ENCODE data around the gene TBC1D4. TPM values are rescaled to one million over a fixed set of nuclear protein-coding genes. Genes with fewer than 3 reads are reported as not detected.
A peak's percentile ranks its signal among the peaks of the same experiment; 100 is the strongest.

TBC1D4 gene
- polyA plus RNA-seq, 1 of the 3 experiments (the other 2 are of a cell fraction): 8.8 TPM

GRCh38 chr13:75489502-75490263 is 7.7 kb upstream of the TBC1D4 start:
- no peak for DNase-seq
- ChIA-PET POLR2A (no interaction called here), CTCF (no interaction called here)
- no peaks in the 10 kb centered on the region for H3K9me3 ChIP-seq
- no peak overlapping the region for H3K4me3 ChIP-seq (ENCODE audit: low read depth in 2 of 2, low read length in 1 of 2)
- H3K9ac ChIP-seq: no peak overlapping the region
- peaks cover 0 to 8% of the 10 kb centered on the region in 2 experiments; a peak in 1 of 4 replicates for H3K4me1 ChIP-seq (ENCODE audit: control insufficient read depth in 1 of 2, insufficient read depth in 2 of 2, low read depth in 1 of 2, low read length in 1 of 2)
- WGBS (ENCODE audit: low lambda C conversion rate): 69% methylated on average over 10 of the region's 10 CpGs
- no peaks in the 10 kb centered on the region for H3K79me2 ChIP-seq (ENCODE audit: insufficient read depth)
- no peak overlapping the region for H2AFZ ChIP-seq (ENCODE audit: low read depth)
- H3K27ac ChIP-seq (ENCODE audit: low read depth in 2 of 2, low read length in 1 of 2): no peak overlapping the region
- H3K27me3 ChIP-seq (ENCODE audit: insufficient read depth): no peaks in the 10 kb centered on the region
- no peaks in the 10 kb centered on the region for H3K9me2 ChIP-seq
- no peak overlapping the region for H3K4me2 ChIP-seq
- no peak for TF ChIP-seq EP300 (IDR thresholded peaks at IDR 0.05; ENCODE audit: borderline replicate concordance in 1 of 2, low read depth in 1 of 2, low read length in 1 of 2)
- no peak for TF ChIP-seq JUND (IDR thresholded peaks at IDR 0.05)
- TF ChIP-seq FOSL2 (IDR thresholded peaks at IDR 0.05; ENCODE audit: borderline replicate concordance, low read depth): no peak
- TF ChIP-seq IRF3 (IDR thresholded peaks at IDR 0.05; ENCODE audit: low read depth, low read length): no peak
- no peak for TF ChIP-seq MEF2A (IDR thresholded peaks at IDR 0.05; ENCODE audit: borderline replicate concordance, low read depth)
- no peak for TF ChIP-seq YY1 (IDR thresholded peaks at IDR 0.05; ENCODE audit: low read depth)
- no peak for TF ChIP-seq GATA2 (CRISPR knock-in tag; IDR thresholded peaks at IDR 0.05)
- no peak for TF ChIP-seq SIN3A (IDR thresholded peaks at IDR 0.05; ENCODE audit: borderline replicate concordance, low read depth, low read length)
- TF ChIP-seq POLR2AphosphoS5 (IDR thresholded peaks at IDR 0.05; ENCODE audit: low read depth, low read length): no peak
- TF ChIP-seq RAD21 (IDR thresholded peaks at IDR 0.05; ENCODE audit: low read length): no peak
- TF ChIP-seq RFX5 (IDR thresholded peaks at IDR 0.05; ENCODE audit: low read length): no peak
- no peaks in the 10 kb centered on the region for H3K36me3 ChIP-seq (replicated peaks in 1 of 2; ENCODE audit: control insufficient read depth in 1 of 2, insufficient read depth in 2 of 2, low read length in 1 of 2)
- H3F3A ChIP-seq (replicated peaks; ENCODE audit: insufficient read depth): peaks cover 8% of the 10 kb centered on the region
- no peaks in the 10 kb centered on the region for H4K20me1 ChIP-seq (ENCODE audit: insufficient read depth)

- TF ChIP-seq RXRA (IDR thresholded peaks at IDR 0.05; ENCODE audit: borderline replicate concordance, low read depth) (no peak), REST (IDR thresholded peaks at IDR 0.05; ENCODE audit: low read depth, low read length) (no peak), USF1 (IDR thresholded peaks at IDR 0.05; ENCODE audit: borderline replicate concordance, low read depth) (no peak), RAD21 (IDR thresholded peaks at IDR 0.05; ENCODE audit: low read length) (no peak), FOXJ3 (CRISPR knock-in tag; IDR thresholded peaks at IDR 0.05) (no peak), NRF1 (IDR thresholded peaks at IDR 0.05; ENCODE audit: low read depth, low read length) (no peak), JUND (IDR thresholded peaks at IDR 0.05) (no peak), CHD2 (IDR thresholded peaks at IDR 0.05; ENCODE audit: low read length, partially characterized antibody) (no peak), POLR2AphosphoS5 (IDR thresholded peaks at IDR 0.05; ENCODE audit: low read depth, low read length) (no peak), ELF1 (IDR thresholded peaks at IDR 0.05) (no peak), SIN3A (IDR thresholded peaks at IDR 0.05; ENCODE audit: borderline replicate concordance, low read depth, low read length) (no peak)
Observed at GRCh38 chr13:75486146-75487062, 4.4 kb upstream of the TBC1D4 start.

More at GRCh38 chr13:75486146-75487062, 4.4 kb upstream of the TBC1D4 start:
- WGBS (ENCODE audit: low lambda C conversion rate): 65% methylated on average over 5 of the region's 5 CpGs
- POLR2A ChIA-PET: interaction anchor here (0.6 kb wide), 2 partner anchors 36 to 56 kb away, joined by 3 to 4 read pairs; no protein-coding TSS in a partner anchor
- Histone ChIP-seq H3K9ac (no peak overlapping the region), H3K4me2 (peak overlapping the region; percentile 12; the same call in 1 of the 2 replicates), H2AFZ (ENCODE audit: low read depth) (peak overlapping the region; percentile 37), H3K27me3 (ENCODE audit: insufficient read depth) (no peaks in the 10 kb centered on the region), H3K9me3 (no peaks in the 10 kb centered on the region), H3K4me3 (ENCODE audit: low read depth in 2 of 2, low read length in 1 of 2) (no peak overlapping the region), H4K20me1 (ENCODE audit: insufficient read depth) (no peaks in the 10 kb centered on the region), H3K4me1 (ENCODE audit: control insufficient read depth in 1 of 2, insufficient read depth in 2 of 2, low read depth in 1 of 2, low read length in 1 of 2) (peaks cover 3 to 8% of the 10 kb centered on the region in 2 experiments; a peak in 2 of 4 replicates), H3F3A (replicated peaks; ENCODE audit: insufficient read depth) (peaks cover 11% of the 10 kb centered on the region), H3K79me2 (ENCODE audit: insufficient read depth) (no peaks in the 10 kb centered on the region), H3K9me2 (no peaks in the 10 kb centered on the region), H3K36me3 (replicated peaks in 1 of 2; ENCODE audit: control insufficient read depth in 1 of 2, insufficient read depth in 2 of 2, low read length in 1 of 2) (no peaks in the 10 kb centered on the region), H3K27ac (ENCODE audit: low read depth in 2 of 2, low read length in 1 of 2) (peak overlapping the region in 1 of 2 experiments; percentile 50; a peak in 2 of 4 replicates)
- CTCF ChIA-PET: interaction anchor here (1.2 kb wide), 1 partner anchor 114 kb away, joined by 5 read pairs; no protein-coding TSS in a partner anchor
- DNase-seq: no peak

All from SK-N-SH (cell line).